Liver (tissue), 9 donors: ENCODE measurements around the gene ZBTB47. TPM values are rescaled to one million over a fixed set of nuclear protein-coding genes. Genes with fewer than 3 reads are reported as not detected.

Source experiments
- DNase-seq: peaks from one replicate; pipeline ENCODE4 v3.0.0-alpha.2; 2017; ENCODE audit warnings: low spot score
- H3K27ac ChIP-seq, 2 donors: one replicate each; pipeline ENCODE4 v1.7.0; 2013; ENCODE audit warnings: inconsistent platforms in 2 of 2, low read length in 2 of 2, control low read depth in 1 of 2, low read depth in 1 of 2, mild to moderate bottlenecking in 1 of 2
- H3K27me3 ChIP-seq, 4 donors: one replicate each; pipeline versions ENCODE4 v1.6.1 to v1.7.0; 2013; ENCODE audit warnings: low read length in 3 of 4, inconsistent platforms in 1 of 4, mild to moderate bottlenecking in 1 of 4, moderate library complexity in 1 of 4; ENCODE audit not compliant: control insufficient read depth in 4 of 4, insufficient read depth in 4 of 4
- H3K36me3 ChIP-seq, 4 donors: one replicate each; pipeline versions ENCODE4 v1.6.1 to v1.7.0; 2013; ENCODE audit warnings: low read length in 3 of 4, mild to moderate bottlenecking in 3 of 4, low read depth in 1 of 4, moderate library complexity in 1 of 4; ENCODE audit not compliant: control insufficient read depth in 4 of 4, insufficient read depth in 3 of 4
- H3K4me1 ChIP-seq, 4 donors: one replicate each; pipeline versions ENCODE4 v1.6.1 to v1.7.0; 2013; ENCODE audit warnings: low read length in 3 of 4, mild to moderate bottlenecking in 3 of 4, moderate library complexity in 1 of 4; ENCODE audit not compliant: control insufficient read depth in 4 of 4, insufficient read depth in 4 of 4
- H3K4me3 ChIP-seq, 3 donors: one replicate each; pipeline versions ENCODE4 v1.6.1 to v1.7.0; 2013; ENCODE audit warnings: low read length in 3 of 3, control low read depth in 1 of 3, low read depth in 1 of 3, mild to moderate bottlenecking in 1 of 3
- H3K9ac ChIP-seq, 2 donors: one replicate each; pipeline ENCODE4 v1.7.0; 2013; ENCODE audit warnings: low read length in 2 of 2, mild to moderate bottlenecking in 2 of 2, moderate library complexity in 2 of 2, control low read depth in 1 of 2, low read depth in 1 of 2
- H3K9me3 ChIP-seq, 4 donors: one replicate each; pipeline versions ENCODE4 v1.6.1 to v1.7.0; 2013; ENCODE audit warnings: low read length in 3 of 4; ENCODE audit not compliant: control insufficient read depth in 4 of 4
- EGR1 ChIP-seq, 2 donors: IDR thresholded peaks; 2 replicates each; pipeline ENCODE4 v1.6.1; 2016 to 2018; ENCODE audit warnings: antibody characterized with exemption in 2 of 2, low read depth in 2 of 2
- FOXA1 ChIP-seq: IDR thresholded peaks from 2 replicates; pipeline ENCODE4 v1.6.1; 2016; ENCODE audit warnings: antibody characterized with exemption
- FOXA2 ChIP-seq: IDR thresholded peaks from 2 replicates; pipeline ENCODE4 v1.6.1; 2016; ENCODE audit warnings: antibody characterized with exemption
- GABPA ChIP-seq, 2 donors: IDR thresholded peaks in 1 of 2; conservative IDR thresholded peaks in 1 of 2; 2 replicates each; pipeline ENCODE4 v1.6.1; 2016; ENCODE audit warnings: antibody characterized with exemption in 2 of 2, mild to moderate bottlenecking in 1 of 2, moderate library complexity in 1 of 2
- HNF4A ChIP-seq, 2 donors: conservative IDR thresholded peaks; 2 replicates each; pipeline ENCODE4 v1.6.1; 2016; ENCODE audit warnings: antibody characterized with exemption in 2 of 2, mild to moderate bottlenecking in 2 of 2
- HNF4G ChIP-seq: IDR thresholded peaks from 2 replicates; pipeline ENCODE4 v1.6.1; 2016; ENCODE audit warnings: antibody characterized with exemption
- NR2F2 ChIP-seq: IDR thresholded peaks from 2 replicates; pipeline ENCODE4 v1.6.1; 2016; ENCODE audit warnings: antibody characterized with exemption
- RAD21 ChIP-seq, 2 donors: IDR thresholded peaks; 2 replicates each; pipeline ENCODE4 v1.6.1; 2016; ENCODE audit warnings: antibody characterized with exemption in 2 of 2, mild to moderate bottlenecking in 2 of 2
- RXRA ChIP-seq, 2 donors: IDR thresholded peaks; 2 replicates each; pipeline ENCODE4 v1.6.1; 2017 to 2018; ENCODE audit warnings: antibody characterized with exemption in 2 of 2, mild to moderate bottlenecking in 1 of 2
- SP1 ChIP-seq: IDR thresholded peaks from 2 replicates; pipeline ENCODE4 v1.6.1; 2018; ENCODE audit warnings: antibody characterized with exemption, mild to moderate bottlenecking
- YY1 ChIP-seq: IDR thresholded peaks from 2 replicates; pipeline ENCODE4 v1.6.1; 2016; ENCODE audit warnings: antibody characterized with exemption, mild to moderate bottlenecking
- WGBS: extraction: QIAGEN DNeasy Blood & Tissue Kit; methylation state at CpG from one replicate; pipeline ENCODE4 v1.1.7; 2013; 5-methylcytosine and 5-hydroxymethylcytosine counted together
- polyA plus RNA-seq, 2 donors: library from polyadenylated mRNA; stranded (reverse) in 1 of 2; unstranded in 1 of 2; fragments of 200-250 nt in 1 of 2; fragments of >200 nt in 1 of 2; fragmentation: Nextera tagmentation in 1 of 2; extraction: Ambion mirVana in 1 of 2; gene quantifications; one replicate each; pipeline versions ENCODE4 v1.2.1 to v1.2.3, GENCODE V29; 2013 to 2015
- total RNA-seq, 2 donors: library from RNA; depleted of rRNA; stranded (reverse); fragments of >200 nt; gene quantifications; one replicate each; pipeline ENCODE4 v1.2.3, GENCODE V29; 2014
- TF ChIP-seq, protein P1 (sequence below): IDR thresholded peaks from 2 replicates; pipeline ENCODE4 v1.6.1; 2016; ENCODE audit warnings: antibody characterized with exemption
- TF ChIP-seq, protein P2 (sequence below): IDR thresholded peaks from 2 replicates; pipeline ENCODE4 v1.6.1; 2016; ENCODE audit warnings: antibody characterized with exemption
- TF ChIP-seq, protein P3 (sequence below): IDR thresholded peaks from 2 replicates; pipeline ENCODE4 v1.6.1; 2016; ENCODE audit warnings: antibody characterized with exemption, mild to moderate bottlenecking
- TF ChIP-seq, protein P4 (sequence below): IDR thresholded peaks from 2 replicates; pipeline ENCODE4 v1.6.1; 2016; ENCODE audit warnings: antibody characterized with exemption
- TF ChIP-seq, protein P5 (sequence below): fragments of 150-350 bp; IDR thresholded peaks from 2 replicates; pipeline ENCODE4 v1.5.1; 2017; ENCODE audit warnings: improper control_type of control experiment, low read depth, low read length; ENCODE audit not compliant: missing input control
- donor health status: healthy.
- donor health status: healthy.
- donor health status: healthy.
- donor health status: healthy.
- donor health status: healthy.

ZBTB47 gene
- total and polyA plus RNA-seq, 4 donors = 0.42 to 7.4 (median 4.2) TPM

DNA sequence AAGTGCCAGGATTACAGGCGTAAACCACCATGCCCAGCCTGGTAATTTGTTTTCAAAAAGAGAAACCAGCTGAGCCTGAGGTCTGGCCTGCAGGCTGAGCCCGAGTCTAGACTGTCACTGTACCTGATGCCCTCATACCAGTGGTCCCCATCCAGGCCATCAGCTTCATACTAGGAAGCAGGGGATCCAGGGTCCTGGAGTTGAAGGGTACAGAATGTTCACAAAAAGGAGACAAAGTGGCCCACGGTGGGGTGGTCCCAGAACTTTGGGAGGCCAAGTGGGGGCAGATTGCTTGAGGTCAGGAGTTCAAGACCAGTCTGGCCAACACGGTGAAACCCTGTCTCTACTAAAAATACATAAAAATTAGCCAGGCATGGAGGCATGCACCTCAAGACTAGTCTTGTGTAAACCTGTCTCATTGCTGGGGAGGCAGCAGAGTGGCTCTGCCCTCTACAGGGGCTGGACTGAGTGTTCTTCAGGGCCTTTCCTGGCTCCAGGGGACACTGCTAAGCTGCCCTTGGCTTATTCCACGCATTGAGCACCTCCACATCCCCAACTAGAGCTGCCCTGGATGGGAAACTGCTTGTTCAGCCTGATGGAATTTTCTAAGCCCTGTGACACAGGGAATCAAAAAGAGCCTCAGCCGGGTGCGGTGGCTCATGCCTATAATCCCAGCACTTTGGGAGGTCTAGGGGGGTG is 57.0 kb downstream of the ZBTB47 start:
- no peak for DNase-seq
- Histone ChIP-seq H3K4me3 (no peak overlapping the region), H3K4me1 (no peaks in the 10 kb centered on the region), H3K9me3 (no peaks in the 10 kb centered on the region), H3K27ac (no peak overlapping the region), H3K9ac (no peak overlapping the region), H3K36me3 (no peaks in the 10 kb centered on the region), H3K27me3 (no peaks in the 10 kb centered on the region)
- WGBS = 77% methylated on average over 7 of the region's 7 CpGs
- TF ChIP-seq FOXA1 (no peak), FOXA2 (no peak), HNF4G (no peak), SP1 (no peak), RAD21 (IDR thresholded peaks at IDR 0.05) (no peak), NR2F2 (no peak), GABPA (IDR thresholded peaks at IDR 0.05 in 1 of 2, conservative IDR thresholded peaks at IDR 0.05 in 1 of 2) (no peak), EGR1 (IDR thresholded peaks at IDR 0.05; ENCODE audit: low read depth in 2 of 2) (no peak), RXRA (IDR thresholded peaks at IDR 0.05) (no peak), YY1 (no peak), HNF4A (conservative IDR thresholded peaks at IDR 0.05) (no peak)
- TF ChIP-seq, protein P1, sequence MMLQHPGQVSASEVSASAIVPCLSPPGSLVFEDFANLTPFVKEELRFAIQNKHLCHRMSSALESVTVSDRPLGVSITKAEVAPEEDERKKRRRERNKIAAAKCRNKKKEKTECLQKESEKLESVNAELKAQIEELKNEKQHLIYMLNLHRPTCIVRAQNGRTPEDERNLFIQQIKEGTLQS = no peak
- TF ChIP-seq, protein P2, sequence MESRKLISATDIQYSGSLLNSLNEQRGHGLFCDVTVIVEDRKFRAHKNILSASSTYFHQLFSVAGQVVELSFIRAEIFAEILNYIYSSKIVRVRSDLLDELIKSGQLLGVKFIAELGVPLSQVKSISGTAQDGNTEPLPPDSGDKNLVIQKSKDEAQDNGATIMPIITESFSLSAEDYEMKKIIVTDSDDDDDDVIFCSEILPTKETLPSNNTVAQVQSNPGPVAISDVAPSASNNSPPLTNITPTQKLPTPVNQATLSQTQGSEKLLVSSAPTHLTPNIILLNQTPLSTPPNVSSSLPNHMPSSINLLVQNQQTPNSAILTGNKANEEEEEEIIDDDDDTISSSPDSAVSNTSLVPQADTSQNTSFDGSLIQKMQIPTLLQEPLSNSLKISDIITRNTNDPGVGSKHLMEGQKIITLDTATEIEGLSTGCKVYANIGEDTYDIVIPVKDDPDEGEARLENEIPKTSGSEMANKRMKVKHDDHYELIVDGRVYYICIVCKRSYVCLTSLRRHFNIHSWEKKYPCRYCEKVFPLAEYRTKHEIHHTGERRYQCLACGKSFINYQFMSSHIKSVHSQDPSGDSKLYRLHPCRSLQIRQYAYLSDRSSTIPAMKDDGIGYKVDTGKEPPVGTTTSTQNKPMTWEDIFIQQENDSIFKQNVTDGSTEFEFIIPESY = no peak
- TF ChIP-seq, protein P3, sequence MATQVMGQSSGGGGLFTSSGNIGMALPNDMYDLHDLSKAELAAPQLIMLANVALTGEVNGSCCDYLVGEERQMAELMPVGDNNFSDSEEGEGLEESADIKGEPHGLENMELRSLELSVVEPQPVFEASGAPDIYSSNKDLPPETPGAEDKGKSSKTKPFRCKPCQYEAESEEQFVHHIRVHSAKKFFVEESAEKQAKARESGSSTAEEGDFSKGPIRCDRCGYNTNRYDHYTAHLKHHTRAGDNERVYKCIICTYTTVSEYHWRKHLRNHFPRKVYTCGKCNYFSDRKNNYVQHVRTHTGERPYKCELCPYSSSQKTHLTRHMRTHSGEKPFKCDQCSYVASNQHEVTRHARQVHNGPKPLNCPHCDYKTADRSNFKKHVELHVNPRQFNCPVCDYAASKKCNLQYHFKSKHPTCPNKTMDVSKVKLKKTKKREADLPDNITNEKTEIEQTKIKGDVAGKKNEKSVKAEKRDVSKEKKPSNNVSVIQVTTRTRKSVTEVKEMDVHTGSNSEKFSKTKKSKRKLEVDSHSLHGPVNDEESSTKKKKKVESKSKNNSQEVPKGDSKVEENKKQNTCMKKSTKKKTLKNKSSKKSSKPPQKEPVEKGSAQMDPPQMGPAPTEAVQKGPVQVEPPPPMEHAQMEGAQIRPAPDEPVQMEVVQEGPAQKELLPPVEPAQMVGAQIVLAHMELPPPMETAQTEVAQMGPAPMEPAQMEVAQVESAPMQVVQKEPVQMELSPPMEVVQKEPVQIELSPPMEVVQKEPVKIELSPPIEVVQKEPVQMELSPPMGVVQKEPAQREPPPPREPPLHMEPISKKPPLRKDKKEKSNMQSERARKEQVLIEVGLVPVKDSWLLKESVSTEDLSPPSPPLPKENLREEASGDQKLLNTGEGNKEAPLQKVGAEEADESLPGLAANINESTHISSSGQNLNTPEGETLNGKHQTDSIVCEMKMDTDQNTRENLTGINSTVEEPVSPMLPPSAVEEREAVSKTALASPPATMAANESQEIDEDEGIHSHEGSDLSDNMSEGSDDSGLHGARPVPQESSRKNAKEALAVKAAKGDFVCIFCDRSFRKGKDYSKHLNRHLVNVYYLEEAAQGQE = no peak
- TF ChIP-seq, protein P4, sequence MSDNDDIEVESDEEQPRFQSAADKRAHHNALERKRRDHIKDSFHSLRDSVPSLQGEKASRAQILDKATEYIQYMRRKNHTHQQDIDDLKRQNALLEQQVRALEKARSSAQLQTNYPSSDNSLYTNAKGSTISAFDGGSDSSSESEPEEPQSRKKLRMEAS = no peak

DNA sequence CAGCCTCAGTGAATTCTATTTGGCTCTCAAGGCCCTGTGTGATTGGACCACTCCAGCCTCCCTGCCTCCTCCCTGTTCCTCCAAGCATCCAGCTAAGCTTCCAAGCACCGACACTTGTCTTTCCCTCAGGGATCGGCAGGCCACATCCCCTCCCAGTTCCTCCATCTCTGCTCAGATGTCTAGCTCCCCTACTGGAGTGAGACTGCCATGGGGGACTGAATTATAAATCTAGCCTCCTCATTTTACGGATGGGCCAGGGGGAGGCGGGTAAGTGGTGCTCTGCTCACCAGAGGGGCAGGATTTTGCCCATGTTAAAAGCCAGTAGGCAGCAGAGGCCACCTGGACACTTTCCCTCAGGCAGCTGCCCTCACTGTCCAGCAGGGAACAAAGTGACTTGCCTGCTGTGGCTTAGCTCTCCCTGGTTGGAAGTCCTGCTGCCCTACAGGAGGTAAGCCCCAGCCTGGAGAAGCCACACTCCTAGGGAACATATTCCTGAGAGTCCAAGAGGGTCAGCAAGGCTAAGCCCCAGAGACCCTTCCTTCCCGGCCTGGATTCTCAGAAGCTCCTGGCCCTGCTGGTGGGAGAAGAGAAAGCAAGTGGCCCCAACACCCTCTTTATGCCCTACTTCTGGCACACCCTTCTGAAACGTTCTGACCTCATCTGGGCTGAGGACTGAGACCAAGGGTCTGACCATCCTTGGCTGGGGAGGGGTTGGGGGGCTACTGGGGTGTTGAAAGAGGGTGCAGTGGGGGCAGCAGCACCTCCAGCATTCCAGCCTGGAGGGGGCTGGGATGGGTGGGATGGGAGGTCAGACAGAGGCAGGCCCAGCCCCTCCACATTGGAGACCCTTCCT is 58.2 kb downstream of the ZBTB47 start:
- Histone ChIP-seq H3K27ac (no peak overlapping the region), H3K4me1 (no peaks in the 10 kb centered on the region), H3K9me3 (no peaks in the 10 kb centered on the region), H3K9ac (no peak overlapping the region), H3K4me3 (no peak overlapping the region), H3K27me3 (no peaks in the 10 kb centered on the region), H3K36me3 (no peaks in the 10 kb centered on the region)
- WGBS = 73% methylated on average over 6 of the region's 6 CpGs
- no peak for DNase-seq
- TF ChIP-seq, protein P3 = no peak
- TF ChIP-seq EGR1 (IDR thresholded peaks at IDR 0.05; ENCODE audit: low read depth in 2 of 2) (no peak), SP1 (no peak), YY1 (no peak), HNF4A (conservative IDR thresholded peaks at IDR 0.05) (no peak), NR2F2 (no peak), FOXA2 (no peak), RXRA (IDR thresholded peaks at IDR 0.05) (no peak), RAD21 (IDR thresholded peaks at IDR 0.05) (no peak), GABPA (IDR thresholded peaks at IDR 0.05 in 1 of 2, conservative IDR thresholded peaks at IDR 0.05 in 1 of 2) (no peak)
- TF ChIP-seq, protein P4 = no peak
- TF ChIP-seq, protein P5, sequence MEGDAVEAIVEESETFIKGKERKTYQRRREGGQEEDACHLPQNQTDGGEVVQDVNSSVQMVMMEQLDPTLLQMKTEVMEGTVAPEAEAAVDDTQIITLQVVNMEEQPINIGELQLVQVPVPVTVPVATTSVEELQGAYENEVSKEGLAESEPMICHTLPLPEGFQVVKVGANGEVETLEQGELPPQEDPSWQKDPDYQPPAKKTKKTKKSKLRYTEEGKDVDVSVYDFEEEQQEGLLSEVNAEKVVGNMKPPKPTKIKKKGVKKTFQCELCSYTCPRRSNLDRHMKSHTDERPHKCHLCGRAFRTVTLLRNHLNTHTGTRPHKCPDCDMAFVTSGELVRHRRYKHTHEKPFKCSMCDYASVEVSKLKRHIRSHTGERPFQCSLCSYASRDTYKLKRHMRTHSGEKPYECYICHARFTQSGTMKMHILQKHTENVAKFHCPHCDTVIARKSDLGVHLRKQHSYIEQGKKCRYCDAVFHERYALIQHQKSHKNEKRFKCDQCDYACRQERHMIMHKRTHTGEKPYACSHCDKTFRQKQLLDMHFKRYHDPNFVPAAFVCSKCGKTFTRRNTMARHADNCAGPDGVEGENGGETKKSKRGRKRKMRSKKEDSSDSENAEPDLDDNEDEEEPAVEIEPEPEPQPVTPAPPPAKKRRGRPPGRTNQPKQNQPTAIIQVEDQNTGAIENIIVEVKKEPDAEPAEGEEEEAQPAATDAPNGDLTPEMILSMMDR = no peak
- TF ChIP-seq, protein P1 = no peak
